HG03521 (cell line): ENCODE data around the gene BBX.
"Not testable (repeated sequence)": the region's sequence is repeated elsewhere in the genome, so short reads cannot be mapped to it uniquely, and the experiment has no call there.

Experiments
- ATAC-seq: cut with Tn5 transposase; IDR thresholded peaks from one replicate; pipeline ENCODE4 v1.9.1; 2021; ENCODE audit warnings: mild to moderate bottlenecking, moderate library complexity; ENCODE audit not compliant: unreplicated experiment

Gene BBX

GRCh38 chr3:107680698-107681097 lies 157.9 kb downstream of the BBX start:
- no peak for ATAC-seq

- no peak for ATAC-seq
Observed at GRCh38 chr3:107681396-107681795, 158.6 kb downstream of the BBX start.

- ATAC-seq, result no peak
Observed at GRCh38 chr3:107682580-107682979, 159.8 kb downstream of the BBX start.

GRCh38 chr3:107683447-107683846 lies 160.7 kb downstream of the BBX start:
- no peak for ATAC-seq

- no peak for ATAC-seq
Observed at GRCh38 chr3:107684431-107684925, 161.7 kb downstream of the BBX start.

- no peak for ATAC-seq
Observed at GRCh38 chr3:107685383-107685782, 162.6 kb downstream of the BBX start.

GRCh38 chr3:107687056-107687581 lies 164.4 kb downstream of the BBX start:
- no peak for ATAC-seq

GRCh38 chr3:107689355-107689754 lies 166.6 kb downstream of the BBX start:
- ATAC-seq, result no peak

GRCh38 chr3:107690522-107691138 lies 167.9 kb downstream of the BBX start:
- ATAC-seq, result no peak

- ATAC-seq, result not testable (repeated sequence)
Observed at GRCh38 chr3:107691984-107692383, 169.2 kb downstream of the BBX start.

GRCh38 chr3:107697348-107697747 lies 174.6 kb downstream of the BBX start:
- ATAC-seq, result not testable (repeated sequence)

- ATAC-seq, result not testable (repeated sequence)
Observed at GRCh38 chr3:107697855-107698254, 175.1 kb downstream of the BBX start.

GRCh38 chr3:107699682-107700081 lies 176.9 kb downstream of the BBX start:
- ATAC-seq, result no peak

- no peak for ATAC-seq
Observed at GRCh38 chr3:107701299-107701698, 178.5 kb downstream of the BBX start.

- no peak for ATAC-seq
Observed at GRCh38 chr3:107704477-107704876, 181.7 kb downstream of the BBX start.

- ATAC-seq, result no peak
Observed at GRCh38 chr3:107705046-107705445, 182.3 kb downstream of the BBX start.

GRCh38 chr3:107710851-107711250 lies 188.1 kb downstream of the BBX start:
- ATAC-seq, result no peak

GRCh38 chr3:107716734-107717133 lies 194.0 kb downstream of the BBX start:
- no peak for ATAC-seq

GRCh38 chr3:107718547-107718946 lies 195.8 kb downstream of the BBX start:
- no peak for ATAC-seq

- no peak for ATAC-seq
Observed at GRCh38 chr3:107727102-107727501, 204.3 kb downstream of the BBX start.

GRCh38 chr3:107729686-107730085 lies 206.9 kb downstream of the BBX start:
- no peak for ATAC-seq

- ATAC-seq, result no peak
Observed at GRCh38 chr3:107734317-107734716, 211.6 kb downstream of the BBX start.

- ATAC-seq, result no peak
Observed at GRCh38 chr3:107737914-107738313, 215.2 kb downstream of the BBX start.
